ENCODE measurements around the gene COL2A1. TPM values are rescaled to one million over a fixed set of nuclear protein-coding genes. Genes with fewer than 3 reads are reported as not detected.
A peak's percentile ranks its signal among the peaks of the same experiment; 100 is the strongest.

Gene COL2A1
- polyA plus RNA-seq, 4 donors: 0.19 to 65.7 TPM; not detected in 2

DNA sequence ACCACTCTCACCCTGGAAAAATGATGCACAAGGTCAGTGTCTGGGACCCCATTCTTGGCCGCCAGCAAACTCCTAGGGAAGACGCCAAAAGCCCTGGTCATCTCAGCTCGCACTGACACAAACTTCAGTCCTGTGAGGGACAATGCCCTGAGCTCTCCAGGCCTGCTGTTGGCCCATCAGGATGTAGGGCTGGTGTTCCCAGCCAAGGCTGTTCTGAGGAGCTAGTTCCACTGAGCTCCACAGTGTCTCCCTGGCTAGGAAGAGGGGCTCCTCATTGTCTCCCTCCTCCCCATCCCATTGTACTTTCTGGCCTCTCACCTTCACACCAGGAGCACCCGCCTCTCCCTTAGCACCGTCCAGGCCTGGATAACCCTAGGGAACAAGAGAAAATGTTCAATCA, 10.8 kb downstream of the COL2A1 start:
- peaks cover 0 to 4% (median 0%) of the 10 kb centered on the region in 3 donors for H3K36me3 ChIP-seq (ENCODE audit: control insufficient read depth in 3 of 3, insufficient read depth in 2 of 3, low read depth in 1 of 3, low read length in 3 of 3)
- H3K27ac ChIP-seq (ENCODE audit: low read depth in 1 of 3, low read length in 2 of 3): no peak overlapping the region
- no peaks in the 10 kb centered on the region for H3K9me3 ChIP-seq (ENCODE audit: control insufficient read depth in 2 of 2, insufficient read depth in 1 of 2, low read depth in 1 of 2, low read length in 1 of 2)
- DNase-seq (no peak), FAIRE-seq (no peak)
- WGBS, 3 donors: 92 to 99% (median 97%) methylated on average over 5 of the region's 5 CpGs
- H3K4me3 ChIP-seq (ENCODE audit: low read depth in 1 of 3, low read length in 3 of 3): no peak overlapping the region
- H3K27me3 ChIP-seq (ENCODE audit: control insufficient read depth in 3 of 3, insufficient read depth in 3 of 3, low read length in 3 of 3): peaks cover 0 to 6% (median 0%) of the 10 kb centered on the region in 3 donors
- no peaks in the 10 kb centered on the region for H3K4me1 ChIP-seq (ENCODE audit: control insufficient read depth in 3 of 3, insufficient read depth in 2 of 3, low read depth in 1 of 3, low read length in 2 of 3)

DNA sequence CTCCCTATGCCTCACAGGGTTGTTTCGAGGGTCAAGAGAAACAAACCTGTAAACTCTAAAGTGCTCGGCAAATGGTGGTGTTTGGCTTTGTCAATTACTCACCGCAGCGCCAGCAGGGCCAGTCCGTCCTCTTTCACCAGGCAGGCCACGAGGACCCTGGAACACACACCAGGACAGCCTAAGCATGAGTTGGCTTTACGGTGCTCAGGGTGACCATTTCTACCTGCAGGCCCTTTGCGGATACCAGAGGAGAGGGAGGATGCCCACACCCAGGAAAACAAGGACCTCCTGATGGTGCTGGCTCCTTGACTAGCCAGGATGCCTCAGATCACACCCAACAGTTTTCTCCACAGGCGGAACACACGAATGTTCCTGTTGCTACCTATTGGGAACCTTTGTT, 11.5 kb downstream of the COL2A1 start:
- peaks cover 0 to 7% (median 0%) of the 10 kb centered on the region in 3 donors for H3K27me3 ChIP-seq (ENCODE audit: control insufficient read depth in 3 of 3, insufficient read depth in 3 of 3, low read length in 3 of 3)
- 92 to 97% (median 93%) methylated on average over 10 of the region's 10 CpGs for WGBS, 3 donors
- no peak for FAIRE-seq

DNA sequence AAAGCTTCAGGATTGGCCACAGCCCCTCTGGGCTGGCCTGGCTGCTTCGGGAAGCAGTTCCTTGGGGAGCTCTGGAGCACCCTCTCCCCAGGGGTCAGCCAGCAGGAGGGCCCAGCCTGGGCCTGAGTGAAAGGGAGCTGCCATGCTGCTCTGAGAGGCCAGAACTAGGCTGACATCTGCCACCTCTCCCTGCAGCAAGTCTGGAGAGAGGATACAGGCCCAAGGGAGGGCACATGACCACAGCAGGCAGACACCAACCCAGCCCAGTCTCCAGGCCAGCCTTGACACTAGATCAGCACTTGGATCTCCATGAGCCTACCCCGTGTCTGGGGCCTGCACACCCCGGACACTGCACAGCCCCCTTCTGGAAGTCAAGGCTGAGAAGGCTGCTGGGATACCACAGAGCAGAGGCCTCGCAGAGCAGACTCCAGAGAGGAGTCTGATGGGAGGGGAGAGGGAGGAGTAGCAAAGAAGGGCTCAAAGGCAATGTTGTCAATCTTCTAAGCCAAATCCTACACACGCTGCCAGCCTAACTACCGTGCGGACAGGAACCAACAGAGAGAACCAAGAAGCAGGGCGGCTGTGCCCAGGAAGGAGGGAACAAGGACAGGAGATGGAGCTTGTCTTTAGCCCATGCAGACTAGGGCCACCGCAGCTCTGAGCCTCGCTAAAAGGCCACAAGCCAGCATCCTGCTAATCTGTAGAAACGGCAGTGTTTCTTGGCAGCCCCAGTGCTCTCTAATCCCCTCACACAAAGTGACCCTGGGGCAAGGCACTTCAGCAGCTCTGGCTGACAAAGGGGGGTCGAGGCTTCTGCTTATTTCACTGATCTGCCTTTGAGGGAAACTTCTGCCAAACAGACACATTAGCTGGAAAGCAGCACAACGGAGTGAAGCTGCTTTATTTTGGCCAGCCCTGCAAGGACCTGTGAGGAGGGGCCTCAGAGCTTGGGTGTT, 12.9 kb downstream of the COL2A1 start:
- DNase-seq (no peak), FAIRE-seq (no peak)
- Histone ChIP-seq H3K36me3 (ENCODE audit: control insufficient read depth in 3 of 3, insufficient read depth in 2 of 3, low read depth in 1 of 3, low read length in 3 of 3) (peaks cover 0 to 5% (median 0%) of the 10 kb centered on the region in 3 donors), H3K4me3 (ENCODE audit: low read depth in 1 of 3, low read length in 3 of 3) (no peak overlapping the region), H3K27me3 (ENCODE audit: control insufficient read depth in 3 of 3, insufficient read depth in 3 of 3, low read length in 3 of 3) (peaks cover 0 to 3% (median 0%) of the 10 kb centered on the region in 3 donors), H3K4me1 (ENCODE audit: control insufficient read depth in 3 of 3, insufficient read depth in 2 of 3, low read depth in 1 of 3, low read length in 2 of 3) (no peaks in the 10 kb centered on the region), H3K27ac (ENCODE audit: low read depth in 1 of 3, low read length in 2 of 3) (no peak overlapping the region), H3K9me3 (ENCODE audit: control insufficient read depth in 2 of 2, insufficient read depth in 1 of 2, low read depth in 1 of 2, low read length in 1 of 2) (no peaks in the 10 kb centered on the region)
- 72 to 82% (median 81%) methylated on average over 13 of the region's 13 CpGs for WGBS, 3 donors

More for the DNA sequence above, 11.5 kb downstream of the COL2A1 start:
- H3K4me3 ChIP-seq (ENCODE audit: low read depth in 1 of 3, low read length in 3 of 3): no peak overlapping the region
- DNase-seq: no peak
- peaks cover 0 to 5% (median 0%) of the 10 kb centered on the region in 3 donors for H3K36me3 ChIP-seq (ENCODE audit: control insufficient read depth in 3 of 3, insufficient read depth in 2 of 3, low read depth in 1 of 3, low read length in 3 of 3)
- H3K27ac ChIP-seq (ENCODE audit: low read depth in 1 of 3, low read length in 2 of 3): no peak overlapping the region
- no peaks in the 10 kb centered on the region for H3K9me3 ChIP-seq (ENCODE audit: control insufficient read depth in 2 of 2, insufficient read depth in 1 of 2, low read depth in 1 of 2, low read length in 1 of 2)
- no peaks in the 10 kb centered on the region for H3K4me1 ChIP-seq (ENCODE audit: control insufficient read depth in 3 of 3, insufficient read depth in 2 of 3, low read depth in 1 of 3, low read length in 2 of 3)

DNA sequence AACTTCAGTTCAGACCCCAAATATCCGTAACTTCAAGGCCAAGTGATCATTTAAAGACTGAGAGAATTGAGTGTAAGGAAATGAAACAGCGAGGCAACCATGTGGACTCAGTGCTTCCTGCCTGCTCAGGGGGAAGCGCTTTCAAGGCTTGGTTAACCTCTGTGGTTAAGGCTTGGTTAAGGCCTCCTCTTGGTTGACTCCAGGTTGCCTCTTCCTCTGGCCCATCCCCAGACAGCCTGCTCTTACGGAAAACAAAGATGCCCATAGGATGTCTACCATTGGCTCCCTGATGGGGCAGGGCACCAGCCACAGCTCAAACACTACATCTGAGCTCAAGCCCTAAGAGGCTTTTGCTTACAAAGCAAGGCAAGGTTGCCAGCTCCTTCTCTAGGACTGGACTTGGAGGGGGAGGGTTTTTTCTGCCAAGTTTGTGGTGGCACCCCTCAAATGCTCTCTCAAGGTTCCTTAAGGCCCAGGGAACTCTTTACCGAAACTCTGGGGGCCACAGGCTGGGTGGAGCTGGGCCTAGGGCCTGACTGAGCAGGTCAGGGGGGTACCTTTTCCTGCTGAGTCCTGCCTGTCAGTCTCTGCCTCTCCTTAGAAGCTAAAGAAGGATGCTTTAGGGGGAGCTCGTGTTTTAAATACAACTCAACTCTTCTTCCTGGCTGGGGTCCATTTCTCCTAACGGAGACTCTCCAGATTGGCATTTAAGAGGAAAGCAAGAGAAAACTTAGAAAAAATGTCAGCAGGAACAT, 13.7 kb downstream of the COL2A1 start:
- 68 to 87% (median 75%) methylated on average over 7 of the region's 7 CpGs for WGBS, 3 donors
- H3K4me3 ChIP-seq (ENCODE audit: low read depth in 1 of 3, low read length in 3 of 3): no peak overlapping the region
- H3K36me3 ChIP-seq (ENCODE audit: control insufficient read depth in 3 of 3, insufficient read depth in 2 of 3, low read depth in 1 of 3, low read length in 3 of 3): peaks cover 0 to 5% (median 0%) of the 10 kb centered on the region in 3 donors
- peak in 1 of 2 donors; percentile 28 for DNase-seq
- no peaks in the 10 kb centered on the region for H3K4me1 ChIP-seq (ENCODE audit: control insufficient read depth in 3 of 3, insufficient read depth in 2 of 3, low read depth in 1 of 3, low read length in 2 of 3)
- no peaks in the 10 kb centered on the region for H3K9me3 ChIP-seq (ENCODE audit: control insufficient read depth in 2 of 2, insufficient read depth in 1 of 2, low read depth in 1 of 2, low read length in 1 of 2)
- FAIRE-seq: no peak
- H3K27me3 ChIP-seq (ENCODE audit: control insufficient read depth in 3 of 3, insufficient read depth in 3 of 3, low read length in 3 of 3): peaks cover 0 to 3% (median 0%) of the 10 kb centered on the region in 3 donors
- H3K27ac ChIP-seq (ENCODE audit: low read depth in 1 of 3, low read length in 2 of 3): no peak overlapping the region

DNA sequence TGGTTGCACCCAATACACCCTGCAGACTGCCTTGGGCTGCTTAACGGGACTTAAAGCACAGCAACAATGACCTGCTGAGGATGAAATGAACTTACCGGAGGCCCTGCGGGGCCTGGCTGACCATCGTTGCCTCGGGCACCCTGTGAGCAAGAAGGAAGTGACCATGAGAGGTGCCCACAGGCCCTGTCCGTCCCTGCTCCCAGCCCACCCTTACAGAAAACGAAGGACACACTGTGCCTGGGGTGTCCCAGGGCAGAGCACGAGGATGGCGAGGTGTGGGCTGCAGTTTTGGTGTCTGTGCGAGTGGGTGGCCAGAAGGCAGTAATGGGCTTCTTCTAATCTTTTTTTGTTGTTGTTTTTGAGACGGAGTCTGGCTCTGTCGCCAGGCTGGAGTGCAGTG, 14.6 kb downstream of the COL2A1 start:
- FAIRE-seq (no peak), DNase-seq (no peak)
- Histone ChIP-seq H3K27me3 (ENCODE audit: control insufficient read depth in 3 of 3, insufficient read depth in 3 of 3, low read length in 3 of 3) (peaks cover 0 to 3% (median 0%) of the 10 kb centered on the region in 3 donors), H3K27ac (ENCODE audit: low read depth in 1 of 3, low read length in 2 of 3) (no peak overlapping the region), H3K4me3 (ENCODE audit: low read depth in 1 of 3, low read length in 3 of 3) (no peak overlapping the region), H3K4me1 (ENCODE audit: control insufficient read depth in 3 of 3, insufficient read depth in 2 of 3, low read depth in 1 of 3, low read length in 2 of 3) (no peaks in the 10 kb centered on the region), H3K9me3 (ENCODE audit: control insufficient read depth in 2 of 2, insufficient read depth in 1 of 2, low read depth in 1 of 2, low read length in 1 of 2) (no peaks in the 10 kb centered on the region), H3K36me3 (ENCODE audit: control insufficient read depth in 3 of 3, insufficient read depth in 2 of 3, low read depth in 1 of 3, low read length in 3 of 3) (peaks cover 0 to 8% (median 0%) of the 10 kb centered on the region in 3 donors)
- 86 to 92% (median 92%) methylated on average over 12 of the region's 12 CpGs for WGBS, 3 donors

DNA sequence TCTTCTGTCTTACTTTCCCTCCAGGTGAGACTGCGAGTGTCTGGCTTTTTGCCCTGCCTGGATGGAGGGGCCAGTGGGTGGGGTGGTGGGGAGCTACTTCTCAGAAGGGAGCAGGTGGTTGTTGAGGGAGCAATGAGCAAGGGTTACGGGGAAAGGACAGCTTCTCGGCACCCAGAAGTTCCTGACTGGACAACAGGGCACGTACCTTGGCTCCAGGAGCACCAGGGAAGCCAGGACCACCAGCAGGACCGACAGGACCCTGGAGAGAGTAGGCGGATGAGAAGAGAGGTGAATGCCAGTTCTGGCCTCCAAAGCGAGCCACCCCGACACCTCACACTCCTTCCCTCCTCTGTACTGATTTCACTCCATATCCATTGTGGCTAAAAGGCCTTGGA, 15.3 kb downstream of the COL2A1 start:
- DNase-seq (no peak), FAIRE-seq (no peak)
- WGBS, 3 donors: 61 to 85% (median 76%) methylated on average over 8 of the region's 8 CpGs
- Histone ChIP-seq H3K4me3 (ENCODE audit: low read depth in 1 of 3, low read length in 3 of 3) (no peak overlapping the region), H3K36me3 (ENCODE audit: control insufficient read depth in 3 of 3, insufficient read depth in 2 of 3, low read depth in 1 of 3, low read length in 3 of 3) (peaks cover 0 to 8% (median 0%) of the 10 kb centered on the region in 3 donors), H3K9me3 (ENCODE audit: control insufficient read depth in 2 of 2, insufficient read depth in 1 of 2, low read depth in 1 of 2, low read length in 1 of 2) (no peaks in the 10 kb centered on the region), H3K27ac (ENCODE audit: low read depth in 1 of 3, low read length in 2 of 3) (no peak overlapping the region), H3K27me3 (ENCODE audit: control insufficient read depth in 3 of 3, insufficient read depth in 3 of 3, low read length in 3 of 3) (peaks cover 0 to 6% (median 0%) of the 10 kb centered on the region in 3 donors), H3K4me1 (ENCODE audit: control insufficient read depth in 3 of 3, insufficient read depth in 2 of 3, low read depth in 1 of 3, low read length in 2 of 3) (no peaks in the 10 kb centered on the region)

DNA sequence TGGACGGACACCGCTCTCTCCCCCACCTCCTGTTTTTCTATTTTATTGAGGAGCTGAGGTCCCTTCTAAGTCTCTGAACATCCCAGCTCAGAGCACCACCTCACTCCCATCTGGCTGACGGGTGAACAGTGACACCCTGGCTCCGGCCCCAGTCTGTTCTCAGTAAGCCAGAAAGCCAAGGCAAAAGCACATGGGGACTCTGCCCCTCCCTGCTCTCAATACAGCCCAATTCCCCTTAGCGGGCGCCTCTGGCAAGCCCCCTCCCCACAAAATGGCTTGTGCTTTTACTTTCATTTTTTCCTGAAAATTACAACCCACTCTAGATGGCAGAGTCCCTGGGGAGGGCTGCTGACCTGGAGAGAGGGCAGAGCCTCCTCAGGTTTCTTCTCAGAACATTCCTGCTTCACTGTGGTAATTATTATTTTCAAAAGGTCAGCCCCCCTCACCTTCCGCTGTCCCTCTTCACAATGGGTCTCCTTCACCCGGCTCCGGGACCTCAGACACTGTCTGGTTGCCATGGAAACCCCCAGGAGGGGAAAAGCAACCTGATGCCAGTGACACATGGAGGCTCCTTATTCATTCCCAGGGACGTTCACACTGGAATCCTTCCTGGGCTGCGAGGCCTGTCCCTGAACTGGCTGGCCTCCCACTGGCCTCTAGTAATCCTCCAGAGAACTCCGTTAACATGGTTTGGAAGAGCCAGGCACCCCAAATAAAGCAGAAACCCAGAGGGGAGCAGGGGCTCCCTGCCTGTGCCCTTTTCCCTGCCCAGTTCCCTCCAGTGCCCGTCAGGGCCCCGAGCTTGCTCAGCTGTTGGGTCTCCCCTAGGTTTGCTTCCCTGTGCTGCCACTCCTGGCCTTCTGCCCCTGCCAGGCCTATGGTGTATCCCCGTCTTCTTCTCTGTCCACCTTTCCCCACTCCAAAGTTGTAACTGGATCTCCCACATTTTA, 15.9 kb downstream of the COL2A1 start:
- WGBS, 3 donors: 72 to 79% (median 73%) methylated on average over 15 of the region's 15 CpGs
- Histone ChIP-seq H3K4me1 (ENCODE audit: control insufficient read depth in 3 of 3, insufficient read depth in 2 of 3, low read depth in 1 of 3, low read length in 2 of 3) (no peaks in the 10 kb centered on the region), H3K9me3 (ENCODE audit: control insufficient read depth in 2 of 2, insufficient read depth in 1 of 2, low read depth in 1 of 2, low read length in 1 of 2) (no peaks in the 10 kb centered on the region), H3K27me3 (ENCODE audit: control insufficient read depth in 3 of 3, insufficient read depth in 3 of 3, low read length in 3 of 3) (peaks cover 0 to 6% (median 0%) of the 10 kb centered on the region in 3 donors), H3K36me3 (ENCODE audit: control insufficient read depth in 3 of 3, insufficient read depth in 2 of 3, low read depth in 1 of 3, low read length in 3 of 3) (peaks cover 0 to 8% (median 0%) of the 10 kb centered on the region in 3 donors), H3K4me3 (ENCODE audit: low read depth in 1 of 3, low read length in 3 of 3) (no peak overlapping the region), H3K27ac (ENCODE audit: low read depth in 1 of 3, low read length in 2 of 3) (no peak overlapping the region)
- DNase-seq: no peak
- FAIRE-seq: no peak

Data from small intestine (tissue), 7 donors.